MM.1S (cell line): ENCODE measurements around the gene IFNL2.
"Not testable (repeated sequence)": the region's sequence is repeated elsewhere in the genome, so short reads cannot be mapped to it uniquely, and the experiment has no call there.

ENCODE experiments used
- DNase-seq: peaks from one replicate; pipeline ENCODE4 v3.0.0-alpha.2; 2015
- H2AFZ ChIP-seq: fragments of 300-600 bp; sonication (generic); 2 replicates; pipeline ENCODE4 v1.6.0; 2016; ENCODE audit warnings: antibody characterized with exemption, low read length
- H3F3A ChIP-seq: fragments of 300-600 bp; sonication (generic); 2 replicates; pipeline ENCODE4 v1.6.1; 2016; ENCODE audit warnings: mild to moderate bottlenecking, antibody characterized with exemption, low read length, moderate library complexity, mixed read lengths; ENCODE audit not compliant: insufficient read depth
- H3K27ac ChIP-seq: fragments of 300-600 bp; sonication (generic); 2 replicates; pipeline ENCODE4 v1.5.1; 2016; ENCODE audit warnings: mild to moderate bottlenecking, low read length
- H3K27me3 ChIP-seq: fragments of 300-600 bp; sonication (generic); replicated peaks from 2 replicates; pipeline ENCODE4 v1.6.0; 2016; ENCODE audit warnings: low read length; ENCODE audit not compliant: insufficient read depth
- H3K36me3 ChIP-seq: fragments of 300-600 bp; sonication (generic); replicated peaks from 2 replicates; pipeline ENCODE4 v1.6.1; 2016; ENCODE audit warnings: mild to moderate bottlenecking, low read length, mixed read lengths; ENCODE audit not compliant: insufficient read depth
- H3K4me1 ChIP-seq: fragments of 300-600 bp; sonication (generic); 2 replicates; pipeline ENCODE4 v1.6.1; 2016; ENCODE audit warnings: low read length, mixed read lengths
- H3K4me2 ChIP-seq: fragments of 300-600 bp; sonication (generic); 2 replicates; pipeline ENCODE4 v1.6.0; 2016; ENCODE audit warnings: low read depth, low read length
- H3K4me3 ChIP-seq: fragments of 300-600 bp; sonication (generic); 2 replicates; pipeline ENCODE4 v1.5.1; 2016; ENCODE audit warnings: low read length, mixed read lengths
- H3K79me2 ChIP-seq: fragments of 300-600 bp; sonication (generic); 2 replicates; pipeline ENCODE4 v1.6.1; 2016; ENCODE audit warnings: mixed run types, low read length, mixed read lengths
- H3K9ac ChIP-seq: fragments of 300-600 bp; sonication (generic); 2 replicates; pipeline ENCODE4 v1.6.1; 2016; ENCODE audit warnings: low read length, mixed read lengths
- H3K9me2 ChIP-seq: fragments of 300-600 bp; sonication (generic); replicated peaks from 2 replicates; pipeline ENCODE4 v1.6.1; 2016; ENCODE audit warnings: mild to moderate bottlenecking, low read length, mixed read lengths; ENCODE audit not compliant: insufficient read depth
- H3K9me3 ChIP-seq: fragments of 300-600 bp; sonication (generic); replicated peaks from 2 replicates; pipeline ENCODE4 v1.6.1; 2016; ENCODE audit warnings: mild to moderate bottlenecking, low read length, mixed read lengths; ENCODE audit not compliant: insufficient read depth
- H4K20me1 ChIP-seq: fragments of 300-600 bp; sonication (generic); 2 replicates; pipeline ENCODE4 v1.6.1; 2016; ENCODE audit warnings: mild to moderate bottlenecking, low read length, moderate library complexity, mixed read lengths; ENCODE audit not compliant: insufficient read depth
- EZH2 ChIP-seq: fragments of 300-600 bp; sonication (generic); optimal IDR thresholded peaks from 2 replicates; pipeline ENCODE3; 2017; ENCODE audit warnings: low read depth, mild to moderate bottlenecking, antibody characterized with exemption, low read length, mixed read lengths
- EZH2phosphoT487 ChIP-seq: fragments of 300-600 bp; sonication (generic); IDR thresholded peaks from 2 replicates; pipeline ENCODE4 v1.6.1; 2018; ENCODE audit warnings: antibody characterized with exemption, low read length
- TF ChIP-seq, protein P1 (sequence below): fragments of 300-600 bp; sonication (generic); IDR thresholded peaks from 2 replicates; pipeline ENCODE4 v1.5.1; 2016; ENCODE audit warnings: antibody characterized with exemption, low read length, mixed read lengths

IFNL2 gene

DNA sequence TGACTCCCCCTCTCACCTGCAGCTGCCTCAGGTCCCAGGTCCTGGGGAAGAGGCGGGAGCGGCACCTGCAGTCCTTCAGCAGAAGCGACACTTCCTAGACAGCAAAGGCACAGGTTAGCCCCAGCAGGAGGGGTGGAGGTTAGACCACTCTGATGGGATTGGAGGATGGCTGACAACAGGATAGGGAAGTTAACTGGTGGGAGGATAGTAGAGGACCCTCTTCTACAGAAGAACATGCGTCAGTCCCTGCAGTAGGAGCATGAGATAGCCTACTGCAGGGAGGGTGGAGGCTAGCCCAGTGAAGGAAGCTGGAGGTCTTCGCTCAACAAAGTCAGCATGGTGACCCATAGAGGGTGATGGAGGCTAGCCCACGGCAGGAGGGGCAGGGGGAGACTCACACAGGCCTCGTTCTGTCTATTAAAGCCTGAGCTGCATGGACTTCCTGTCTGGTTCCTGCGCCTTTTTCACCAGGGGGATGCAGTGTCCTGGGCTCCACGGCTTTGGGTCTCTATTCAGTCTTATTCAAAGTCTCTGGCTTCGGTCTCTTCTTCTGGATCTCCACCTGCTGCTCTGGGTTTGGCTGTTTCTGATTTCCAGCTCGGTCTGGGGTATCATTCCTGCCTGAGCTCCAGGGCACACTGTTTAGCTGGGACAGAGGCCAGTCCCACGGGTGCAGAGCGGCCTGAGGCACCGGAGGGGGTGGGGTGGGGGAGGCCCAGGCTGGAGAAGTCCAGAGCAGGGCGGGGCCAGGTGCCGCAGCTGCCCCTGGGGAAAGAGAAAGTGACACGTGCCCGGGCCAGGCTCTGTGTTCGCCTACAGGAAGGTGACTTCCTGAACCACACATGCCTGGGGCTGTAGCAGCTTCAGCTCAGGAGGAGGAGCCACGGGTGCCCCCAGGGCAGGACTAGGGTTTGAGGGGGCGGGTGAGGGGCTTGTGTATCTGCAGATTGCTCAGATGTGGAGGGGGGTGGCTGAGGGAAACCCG lies 30.7 kb upstream of the IFNL2 start:
- Histone ChIP-seq H3F3A (no peaks in the 10 kb centered on the region), H2AFZ (no peak overlapping the region), H3K4me3 (no peak overlapping the region), H3K9me3 (no peaks in the 10 kb centered on the region), H3K9ac (no peak overlapping the region), H3K27ac (no peak overlapping the region), H3K4me1 (peaks cover 4% of the 10 kb centered on the region; the same call in 1 of the 2 replicates), H3K27me3 (peaks cover 64% of the 10 kb centered on the region), H4K20me1 (no peaks in the 10 kb centered on the region), H3K9me2 (no peaks in the 10 kb centered on the region), H3K79me2 (no peaks in the 10 kb centered on the region), H3K4me2 (peak overlapping the region; percentile 51), H3K36me3 (no peaks in the 10 kb centered on the region)
- peak; percentile 79 for DNase-seq
- no peak for TF ChIP-seq EZH2phosphoT487

DNA sequence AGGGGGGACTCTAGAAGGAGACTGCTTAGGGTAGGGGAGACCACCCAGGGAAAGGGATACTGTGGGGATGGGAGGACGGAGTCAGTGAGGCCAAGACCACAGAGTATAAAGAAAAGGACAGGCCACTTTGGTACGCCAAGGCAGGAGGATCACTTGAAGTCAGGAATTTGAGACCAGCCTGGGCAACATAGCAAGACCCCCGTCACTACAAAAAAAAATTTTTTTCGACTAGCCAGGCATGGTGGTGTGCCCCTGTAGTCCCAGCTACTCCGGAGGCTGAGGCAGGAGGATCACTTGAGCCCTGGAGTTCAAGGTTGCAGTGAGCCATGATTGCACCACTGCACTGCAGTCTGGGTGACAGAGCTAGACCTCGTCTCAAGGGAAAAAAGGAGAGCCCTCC lies 30.0 kb upstream of the IFNL2 start:
- Histone ChIP-seq H3K27ac (no peak overlapping the region), H3K9ac (no peak overlapping the region), H3K9me2 (no peaks in the 10 kb centered on the region), H3K9me3 (no peaks in the 10 kb centered on the region), H3K4me3 (no peak overlapping the region), H4K20me1 (no peaks in the 10 kb centered on the region), H3F3A (no peaks in the 10 kb centered on the region), H3K4me1 (peaks cover 4% of the 10 kb centered on the region; the same call in 1 of the 2 replicates), H3K27me3 (peaks cover 67% of the 10 kb centered on the region), H3K79me2 (no peaks in the 10 kb centered on the region), H3K36me3 (no peaks in the 10 kb centered on the region), H3K4me2 (peak overlapping the region; percentile 51), H2AFZ (no peak overlapping the region)
- TF ChIP-seq, protein P1, sequence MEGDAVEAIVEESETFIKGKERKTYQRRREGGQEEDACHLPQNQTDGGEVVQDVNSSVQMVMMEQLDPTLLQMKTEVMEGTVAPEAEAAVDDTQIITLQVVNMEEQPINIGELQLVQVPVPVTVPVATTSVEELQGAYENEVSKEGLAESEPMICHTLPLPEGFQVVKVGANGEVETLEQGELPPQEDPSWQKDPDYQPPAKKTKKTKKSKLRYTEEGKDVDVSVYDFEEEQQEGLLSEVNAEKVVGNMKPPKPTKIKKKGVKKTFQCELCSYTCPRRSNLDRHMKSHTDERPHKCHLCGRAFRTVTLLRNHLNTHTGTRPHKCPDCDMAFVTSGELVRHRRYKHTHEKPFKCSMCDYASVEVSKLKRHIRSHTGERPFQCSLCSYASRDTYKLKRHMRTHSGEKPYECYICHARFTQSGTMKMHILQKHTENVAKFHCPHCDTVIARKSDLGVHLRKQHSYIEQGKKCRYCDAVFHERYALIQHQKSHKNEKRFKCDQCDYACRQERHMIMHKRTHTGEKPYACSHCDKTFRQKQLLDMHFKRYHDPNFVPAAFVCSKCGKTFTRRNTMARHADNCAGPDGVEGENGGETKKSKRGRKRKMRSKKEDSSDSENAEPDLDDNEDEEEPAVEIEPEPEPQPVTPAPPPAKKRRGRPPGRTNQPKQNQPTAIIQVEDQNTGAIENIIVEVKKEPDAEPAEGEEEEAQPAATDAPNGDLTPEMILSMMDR = no peak
- no peak for TF ChIP-seq EZH2phosphoT487
- no peak for TF ChIP-seq EZH2
- no peak for DNase-seq

DNA sequence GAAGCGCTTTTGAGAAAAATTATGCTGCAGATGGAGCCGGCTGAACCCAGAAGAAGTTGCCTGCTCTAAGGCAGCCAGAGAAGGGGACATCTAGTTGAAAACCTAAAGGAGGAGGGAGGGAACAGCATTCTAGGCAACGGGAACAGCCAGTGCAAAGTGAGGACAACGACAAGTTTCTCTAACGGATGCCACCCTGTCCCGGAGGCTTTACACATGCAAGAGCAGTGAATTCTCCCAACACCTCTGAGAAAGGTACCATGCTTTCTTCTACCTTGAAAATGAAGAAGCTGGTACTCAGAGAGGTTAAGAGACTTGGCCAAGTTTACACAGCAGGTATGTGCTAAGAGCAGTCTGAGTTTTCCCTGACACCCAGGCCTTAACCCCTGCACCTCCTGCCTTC lies 29.3 kb upstream of the IFNL2 start:
- Histone ChIP-seq H3K9me2 (no peaks in the 10 kb centered on the region), H3K4me1 (peaks cover 4% of the 10 kb centered on the region; the same call in 1 of the 2 replicates), H3K4me2 (no peak overlapping the region), H3K9ac (no peak overlapping the region), H3K79me2 (no peaks in the 10 kb centered on the region), H4K20me1 (no peaks in the 10 kb centered on the region), H2AFZ (no peak overlapping the region), H3K36me3 (no peaks in the 10 kb centered on the region), H3K27me3 (peaks cover 68% of the 10 kb centered on the region), H3F3A (no peaks in the 10 kb centered on the region), H3K4me3 (no peak overlapping the region), H3K27ac (no peak overlapping the region), H3K9me3 (no peaks in the 10 kb centered on the region)
- DNase-seq = no peak
- TF ChIP-seq EZH2 = no peak

DNA sequence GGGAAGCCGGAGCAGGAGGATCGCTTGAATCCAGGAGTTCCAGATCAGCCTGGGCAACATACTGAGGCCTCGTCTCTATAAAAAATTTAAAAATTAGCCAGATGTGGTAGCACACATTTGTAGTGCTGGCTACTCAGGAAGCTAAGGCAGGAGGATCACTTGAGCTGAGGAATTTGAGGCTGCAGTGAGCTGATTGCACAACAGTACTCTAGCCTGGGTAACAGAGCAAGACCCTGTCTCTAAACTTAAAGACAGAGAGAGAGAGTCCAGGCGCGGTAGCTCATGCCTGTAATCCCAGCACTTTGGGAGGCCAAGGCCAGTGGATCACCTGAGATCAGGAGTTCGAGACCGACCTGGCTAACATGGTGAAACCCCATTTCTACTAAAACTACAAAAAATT lies 27.8 kb upstream of the IFNL2 start:
- Histone ChIP-seq H3K27ac (no peak overlapping the region), H3K9me3 (no peaks in the 10 kb centered on the region), H3K79me2 (no peaks in the 10 kb centered on the region), H3K36me3 (no peaks in the 10 kb centered on the region), H3K4me2 (no peak overlapping the region), H3K4me1 (peaks cover 4% of the 10 kb centered on the region; the same call in 1 of the 2 replicates), H4K20me1 (no peaks in the 10 kb centered on the region), H3K27me3 (peaks cover 66% of the 10 kb centered on the region), H3K9ac (no peak overlapping the region), H3K4me3 (no peak overlapping the region), H2AFZ (no peak overlapping the region), H3K9me2 (no peaks in the 10 kb centered on the region), H3F3A (no peaks in the 10 kb centered on the region)
- TF ChIP-seq EZH2phosphoT487 (no peak), EZH2 (no peak)
- TF ChIP-seq, protein P1 = no peak
- no peak for DNase-seq

DNA sequence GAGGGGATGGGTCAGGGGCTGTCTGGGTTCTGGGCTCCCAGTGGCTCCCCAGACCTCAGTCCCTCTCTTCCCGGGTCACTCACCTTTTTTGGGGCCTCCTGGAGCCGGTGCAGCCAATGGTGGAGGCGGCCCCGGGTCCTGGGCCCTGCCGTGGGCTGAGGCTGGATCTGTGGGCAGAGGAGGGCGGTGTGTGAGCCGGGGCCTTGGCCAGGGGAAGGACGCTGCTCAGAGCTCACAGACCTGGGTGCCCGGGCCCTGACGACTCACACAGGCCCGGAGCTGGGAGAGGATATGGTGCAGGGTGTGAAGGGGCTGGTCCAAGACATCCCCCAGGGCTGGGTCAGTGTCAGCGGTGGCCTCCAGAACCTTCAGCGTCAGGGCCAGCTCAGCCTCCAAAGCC lies 24.5 kb upstream of the IFNL2 start:
- DNase-seq, H3F3A ChIP-seq, H3K4me3 ChIP-seq, H3K79me2 ChIP-seq, H3K9me3 ChIP-seq, H3K9ac ChIP-seq, H3K4me1 ChIP-seq, H3K27ac ChIP-seq, H2AFZ ChIP-seq, H4K20me1 ChIP-seq, H3K4me2 ChIP-seq, H3K9me2 ChIP-seq, H3K36me3 ChIP-seq: not testable (repeated sequence)
- H3K27me3 ChIP-seq = peaks cover 56% of the 10 kb centered on the region

DNA sequence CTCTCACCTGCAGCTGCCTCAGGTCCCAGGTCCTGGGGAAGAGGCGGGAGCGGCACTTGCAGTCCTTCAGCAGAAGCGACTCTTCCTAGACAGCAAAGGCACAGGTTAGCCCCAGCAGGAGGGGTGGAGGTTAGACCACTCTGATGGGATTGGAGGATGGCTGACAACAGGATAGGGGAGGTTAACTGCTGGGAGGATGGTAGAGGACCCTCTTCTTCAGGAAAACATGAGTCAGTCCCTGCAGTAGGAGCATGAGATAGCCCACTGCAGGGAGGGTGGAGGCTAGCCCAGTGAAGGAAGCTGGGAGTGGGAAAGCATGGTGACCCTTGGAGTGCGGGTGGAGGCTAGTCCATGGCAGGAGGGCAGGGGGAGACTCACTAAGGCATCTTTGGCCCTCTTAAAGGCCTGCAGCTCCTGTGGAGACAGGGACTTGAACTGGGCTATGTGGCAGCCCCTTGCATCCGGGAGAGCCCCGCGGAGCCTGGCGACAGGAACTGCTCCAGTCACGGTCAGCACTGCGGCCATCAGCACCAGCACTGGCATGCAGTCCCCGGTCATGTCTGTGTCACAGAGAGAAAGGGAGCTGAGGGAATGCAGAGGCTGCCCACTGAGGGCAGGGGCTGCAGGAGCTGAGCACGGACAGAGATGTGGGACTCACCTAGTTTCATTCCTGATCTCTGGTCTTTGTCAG lies 23.6 kb upstream of the IFNL2 start, which contains the start of gene IFNL3:
Gene IFNL3 (minus strand): TSS at position 597 of the 691 bp plus-strand sequence. CDS start 39 bp downstream, at position 558.
- not testable (repeated sequence) for H3K9me2 ChIP-seq, H3K36me3 ChIP-seq, H3K4me2 ChIP-seq, H3K9me3 ChIP-seq, H3K4me1 ChIP-seq, H3K27ac ChIP-seq, H2AFZ ChIP-seq, H3K79me2 ChIP-seq, H3K9ac ChIP-seq, H3F3A ChIP-seq, DNase-seq, H3K4me3 ChIP-seq, H4K20me1 ChIP-seq
- peaks cover 56% of the 10 kb centered on the region for H3K27me3 ChIP-seq
